NCI-H128 (cell line): Measurements from ENCODE around the gene LDLRAD3.

ENCODE experiments used
- DNase-seq: peaks from one replicate; lab custom pipeline; 2025; ENCODE audit not compliant: unreplicated experiment; lab: John Stamatoyannopoulos, UW

LDLRAD3 gene

GRCh38 chr11:36098087-36098486 is 154.2 kb downstream of the LDLRAD3 start:
- no peak for DNase-seq

- DNase-seq = no peak
These were observed 155.1 kb downstream of the LDLRAD3 start for GRCh38 chr11:36098853-36099375.

- no peak for DNase-seq
These were observed 157.6 kb downstream of the LDLRAD3 start for GRCh38 chr11:36101466-36101865.

- DNase-seq = no peak
These were observed 159.0 kb downstream of the LDLRAD3 start for GRCh38 chr11:36102868-36103267.

- no peak for DNase-seq
These were observed 160.2 kb downstream of the LDLRAD3 start for GRCh38 chr11:36103933-36104530.

- no peak for DNase-seq
These were observed 160.8 kb downstream of the LDLRAD3 start for GRCh38 chr11:36104660-36104992.

- DNase-seq = no peak
These were observed 162.1 kb downstream of the LDLRAD3 start for GRCh38 chr11:36105743-36106581.

GRCh38 chr11:36107547-36107946 is 163.7 kb downstream of the LDLRAD3 start:
- DNase-seq = no peak

GRCh38 chr11:36108881-36109589 is 165.2 kb downstream of the LDLRAD3 start:
- no peak for DNase-seq

GRCh38 chr11:36109590-36109849 is 165.7 kb downstream of the LDLRAD3 start:
- DNase-seq = no peak

GRCh38 chr11:36109850-36110606 is 166.2 kb downstream of the LDLRAD3 start:
- no peak for DNase-seq

GRCh38 chr11:36110668-36111410 is 167.0 kb downstream of the LDLRAD3 start:
- no peak for DNase-seq

GRCh38 chr11:36114095-36114494 is 170.2 kb downstream of the LDLRAD3 start:
- DNase-seq = no peak

GRCh38 chr11:36115378-36115801 is 171.5 kb downstream of the LDLRAD3 start:
- no peak for DNase-seq

- no peak for DNase-seq
These were observed 172.3 kb downstream of the LDLRAD3 start for GRCh38 chr11:36116161-36116560.

- no peak for DNase-seq
These were observed 174.2 kb downstream of the LDLRAD3 start for GRCh38 chr11:36118084-36118483.

GRCh38 chr11:36119300-36119699 is 175.4 kb downstream of the LDLRAD3 start:
- no peak for DNase-seq

GRCh38 chr11:36121054-36121453 is 177.2 kb downstream of the LDLRAD3 start:
- no peak for DNase-seq

- DNase-seq = no peak
These were observed 178.8 kb downstream of the LDLRAD3 start for GRCh38 chr11:36122671-36123070.

GRCh38 chr11:36123336-36124101 is 179.7 kb downstream of the LDLRAD3 start:
- DNase-seq = no peak
